ENCODE results near the gene HEXB. TPM values are rescaled to one million over a fixed set of nuclear protein-coding genes. Genes with fewer than 3 reads are reported as not detected.

HEXB gene
- total RNA-seq, 4 donors from 2014 or later = 143 to 235 (median 168) TPM

DNA sequence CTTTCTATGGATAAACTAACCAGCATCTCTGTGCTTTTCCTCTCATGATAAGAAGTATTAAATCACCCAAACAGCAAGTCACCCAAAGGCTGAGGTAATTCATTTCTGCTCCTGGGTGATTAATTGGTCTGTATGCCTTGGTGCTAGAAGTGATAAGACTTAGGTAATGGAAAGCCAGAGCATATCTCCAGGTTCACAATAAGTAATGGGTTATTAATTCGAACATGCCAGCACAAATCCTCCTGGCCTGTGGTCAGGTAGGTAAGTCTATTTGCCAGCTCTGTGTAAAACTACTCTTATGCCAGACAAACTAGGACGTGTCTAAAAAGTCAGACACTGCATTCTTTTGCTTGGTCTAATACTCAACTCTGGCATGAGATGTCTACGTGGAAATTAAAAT lies 33.3 kb upstream of the HEXB start:
- intact Hi-C loops (cut with DNase I; ENCODE audit: low total_unique reads) = no loop called here
- no peak overlapping the region for H3K27ac ChIP-seq
- H3K9me3 ChIP-seq = no peaks in the 10 kb centered on the region
- 85 to 100% methylated on average over 1 to 3 of the region's 3 CpGs for WGBS, 2 donors (ENCODE audit: low coverage in 1 of 2)
- no peaks in the 10 kb centered on the region for H3K27me3 ChIP-seq
- H3K36me3 ChIP-seq = no peaks in the 10 kb centered on the region
- H3K4me3 ChIP-seq = no peak overlapping the region
- peaks cover 0 to 8% (median 0%) of the 10 kb centered on the region in 4 donors for H3K4me1 ChIP-seq
- in situ Hi-C loops (cut with MboI; ENCODE audit: low pct_ligation_motif_present in 1 of 4, low pct_unique_long_range_greater_than_20kb in 1 of 4, low sequenced_read_pairs in 3 of 4) = loop anchor here in 3 of 4 donors (25.0 kb wide), 2 partner anchors 261 to 1064 kb away; no protein-coding TSS in a partner anchor
- no peak for TF ChIP-seq CTCF (IDR thresholded peaks at IDR 0.05)
- TF ChIP-seq POLR2AphosphoS5 (IDR thresholded peaks at IDR 0.05) = no peak
- TF ChIP-seq POLR2A (IDR thresholded peaks at IDR 0.05) = no peak
- TF ChIP-seq EP300 (IDR thresholded peaks at IDR 0.05; ENCODE audit: low read depth) = no peak
- no peak for DNase-seq

- H3K36me3 ChIP-seq = no peaks in the 10 kb centered on the region
- no peak for TF ChIP-seq CTCF (IDR thresholded peaks at IDR 0.05)
- TF ChIP-seq POLR2AphosphoS5 (IDR thresholded peaks at IDR 0.05) = no peak
- no peak for TF ChIP-seq EP300 (IDR thresholded peaks at IDR 0.05; ENCODE audit: low read depth)
- no peak for TF ChIP-seq POLR2A (IDR thresholded peaks at IDR 0.05)
- no peak overlapping the region for H3K27ac ChIP-seq
- H3K4me3 ChIP-seq = no peak overlapping the region
- intact Hi-C loops (cut with DNase I; ENCODE audit: low total_unique reads) = no loop called here
- H3K27me3 ChIP-seq = no peaks in the 10 kb centered on the region
- H3K4me1 ChIP-seq = peaks cover 0 to 8% (median 0%) of the 10 kb centered on the region in 4 donors
- WGBS, 2 donors (ENCODE audit: low coverage in 1 of 2) = 82 to 85% methylated on average over 2 to 3 of the region's 3 CpGs
- no peak for DNase-seq
- H3K9me3 ChIP-seq = no peaks in the 10 kb centered on the region
- in situ Hi-C loops (cut with MboI; ENCODE audit: low pct_ligation_motif_present in 1 of 4, low pct_unique_long_range_greater_than_20kb in 1 of 4, low sequenced_read_pairs in 3 of 4) = loop anchor here in 3 of 4 donors (25.0 kb wide), 2 partner anchors 260 to 1065 kb away; no protein-coding TSS in a partner anchor
Measured at GRCh38 chr5:74652576-74652975, 32.5 kb upstream of the HEXB start.

DNA sequence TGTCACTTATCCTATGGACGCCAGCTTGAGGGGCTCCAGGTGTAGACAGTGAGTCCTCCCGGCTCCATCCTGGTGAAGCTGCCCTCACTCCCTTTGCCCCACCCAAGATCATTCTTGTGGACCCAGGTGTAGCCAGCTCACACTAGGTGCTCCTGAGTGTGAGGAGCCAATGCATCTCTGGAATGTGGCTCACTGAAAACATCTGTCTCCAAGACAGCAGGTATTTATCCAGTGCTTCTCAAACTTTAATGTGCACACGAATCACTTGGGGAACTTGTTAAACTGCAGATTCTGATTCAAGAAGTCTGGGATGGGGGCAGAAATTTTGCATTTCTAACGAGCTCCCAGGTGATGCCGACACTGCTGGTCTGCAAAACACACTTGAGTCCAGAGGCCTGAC lies 31.0 kb upstream of the HEXB start:
- DNase-seq = no peak
- WGBS, 2 donors (ENCODE audit: low coverage in 1 of 2) = 60 to 80% methylated on average over 1 to 5 of the region's 5 CpGs
- H3K27ac ChIP-seq = no peak overlapping the region
- H3K36me3 ChIP-seq = no peaks in the 10 kb centered on the region
- peaks cover 0 to 2% (median 0%) of the 10 kb centered on the region in 4 donors for H3K4me1 ChIP-seq
- TF ChIP-seq EP300 (IDR thresholded peaks at IDR 0.05; ENCODE audit: low read depth) (no peak), POLR2AphosphoS5 (IDR thresholded peaks at IDR 0.05) (no peak), CTCF (IDR thresholded peaks at IDR 0.05) (no peak), POLR2A (IDR thresholded peaks at IDR 0.05) (no peak)
- in situ Hi-C loops (cut with MboI; ENCODE audit: low pct_ligation_motif_present in 1 of 4, low pct_unique_long_range_greater_than_20kb in 1 of 4, low sequenced_read_pairs in 3 of 4) = loop anchor here in 3 of 4 donors (25.0 kb wide), 2 partner anchors 258 to 1067 kb away; no protein-coding TSS in a partner anchor
- intact Hi-C loops (cut with DNase I; ENCODE audit: low total_unique reads) = no loop called here
- no peaks in the 10 kb centered on the region for H3K9me3 ChIP-seq
- H3K4me3 ChIP-seq = no peak overlapping the region
- H3K27me3 ChIP-seq = no peaks in the 10 kb centered on the region

DNA sequence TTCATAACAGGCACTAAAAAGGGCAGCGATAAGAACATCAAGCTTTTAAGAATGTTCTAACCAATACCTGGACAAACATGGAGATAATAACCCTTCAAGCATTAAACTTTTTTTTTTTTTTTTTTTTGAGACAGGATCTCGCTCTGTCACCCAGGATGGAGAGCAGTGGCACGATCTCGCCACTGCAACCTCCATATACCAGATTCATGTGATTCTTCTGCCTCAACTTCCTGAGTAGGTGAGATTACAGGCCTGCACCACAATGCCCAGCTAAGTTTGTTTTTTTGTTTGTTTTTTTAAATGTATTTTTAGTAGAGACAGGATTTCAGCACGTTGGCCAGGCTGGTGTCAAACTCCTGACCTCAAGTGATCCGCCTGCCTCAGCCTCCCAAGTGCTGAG lies 29.8 kb upstream of the HEXB start:
- intact Hi-C loops (cut with DNase I; ENCODE audit: low total_unique reads) (no loop called here), in situ Hi-C loops (cut with MboI; ENCODE audit: low pct_ligation_motif_present in 1 of 4, low pct_unique_long_range_greater_than_20kb in 1 of 4, low sequenced_read_pairs in 3 of 4) (loop anchor here in 3 of 4 donors (25.0 kb wide), 2 partner anchors 257 to 1068 kb away; no protein-coding TSS in a partner anchor)
- no peak for DNase-seq
- WGBS, 2 donors (ENCODE audit: low coverage in 1 of 2) = 81 to 89% methylated on average over 6 of the region's 6 CpGs
- no peak for TF ChIP-seq CTCF (IDR thresholded peaks at IDR 0.05)
- no peak for TF ChIP-seq EP300 (IDR thresholded peaks at IDR 0.05; ENCODE audit: low read depth)
- no peak for TF ChIP-seq POLR2AphosphoS5 (IDR thresholded peaks at IDR 0.05)
- no peak for TF ChIP-seq POLR2A (IDR thresholded peaks at IDR 0.05)
- Histone ChIP-seq H3K27ac (no peak overlapping the region), H3K36me3 (no peaks in the 10 kb centered on the region), H3K4me3 (no peak overlapping the region), H3K27me3 (no peaks in the 10 kb centered on the region), H3K4me1 (no peaks in the 10 kb centered on the region), H3K9me3 (no peaks in the 10 kb centered on the region)

Data from transverse colon (tissue), 4 donors.